Astrocyte (in vitro differentiated cells and primary cell): ENCODE results near the gene NR6A1. TPM values are rescaled to one million over a fixed set of nuclear protein-coding genes. Genes with fewer than 3 reads are reported as not detected.

ENCODE experiments used
- DNase-seq: peaks from one replicate; pipeline ENCODE4 v3.0.0-alpha.2; 2010; ENCODE audit warnings: low read depth
- FAIRE-seq: peaks from 2 replicates; lab custom pipeline; 2011; peaks lifted over from hg19 to GRCh38; lab: Jason Lieb, UNC
- H2AFZ ChIP-seq: 2 replicates; pipeline ENCODE4 v1.6.0; 2012; ENCODE audit warnings: low read depth, low read length, inconsistent platforms
- H3K27ac ChIP-seq: 2 replicates; pipeline ENCODE4 v1.5.1; 2011; ENCODE audit warnings: low read depth, low read length, inconsistent platforms
- H3K27me3 ChIP-seq: 2 replicates; pipeline ENCODE4 v1.6.0; 2011; ENCODE audit warnings: low read length, inconsistent platforms; ENCODE audit not compliant: insufficient read depth
- H3K36me3 ChIP-seq: 2 replicates; pipeline ENCODE4 v1.5.1; 2011; ENCODE audit warnings: low read length, inconsistent platforms; ENCODE audit not compliant: insufficient read depth
- H3K4me1 ChIP-seq: 2 replicates; pipeline ENCODE4 v1.5.1; 2011; ENCODE audit warnings: low read length, inconsistent platforms; ENCODE audit not compliant: insufficient read depth
- H3K4me2 ChIP-seq: 2 replicates; pipeline ENCODE4 v1.6.0; 2012; ENCODE audit warnings: low read length, inconsistent platforms
- H3K4me3 ChIP-seq: 2 replicates; pipeline ENCODE4 v1.5.1; 2011; ENCODE audit warnings: low read depth, mild to moderate bottlenecking, low read length, inconsistent platforms; ENCODE audit not compliant: insufficient read depth
- H3K79me2 ChIP-seq: 2 replicates; pipeline ENCODE4 v1.6.0; 2012; ENCODE audit warnings: mild to moderate bottlenecking, low read length, inconsistent platforms; ENCODE audit not compliant: insufficient read depth
- H3K9ac ChIP-seq: 2 replicates; pipeline ENCODE4 v1.6.0; 2012; ENCODE audit warnings: mild to moderate bottlenecking, low read length, inconsistent platforms
- H3K9me3 ChIP-seq: 2 replicates; pipeline ENCODE4 v1.5.1; 2012; ENCODE audit warnings: low read depth, mild to moderate bottlenecking, low read length, inconsistent platforms; ENCODE audit not compliant: insufficient read depth
- H4K20me1 ChIP-seq: 2 replicates; pipeline ENCODE4 v1.6.0; 2012; ENCODE audit warnings: low read length, inconsistent platforms; ENCODE audit not compliant: insufficient read depth
- H3K27ac Mint-ChIP-seq: one replicate; pipeline ENCODE4 v1.8.0; 2021; ENCODE audit warnings: mild to moderate bottlenecking, mixed read lengths; ENCODE audit not compliant: unreplicated experiment
- H3K27me3 Mint-ChIP-seq: one replicate; pipeline ENCODE4 v1.8.0; 2021; ENCODE audit warnings: low read depth, mixed read lengths; ENCODE audit not compliant: unreplicated experiment
- H3K36me3 Mint-ChIP-seq: one replicate; pipeline ENCODE4 v1.8.0; 2021; ENCODE audit warnings: low read depth, mixed read lengths; ENCODE audit not compliant: unreplicated experiment
- H3K4me1 Mint-ChIP-seq: one replicate; pipeline ENCODE4 v1.8.0; 2021; ENCODE audit warnings: low read depth, mixed read lengths; ENCODE audit not compliant: unreplicated experiment
- H3K4me3 Mint-ChIP-seq: one replicate; pipeline ENCODE4 v1.8.0; 2021; ENCODE audit warnings: mild to moderate bottlenecking, moderate library complexity, mixed read lengths; ENCODE audit not compliant: unreplicated experiment
- H3K9me3 Mint-ChIP-seq: one replicate; pipeline ENCODE4 v1.8.0; 2021; ENCODE audit warnings: mild to moderate bottlenecking, mixed read lengths; ENCODE audit not compliant: unreplicated experiment
- EZH2 ChIP-seq: IDR thresholded peaks from 2 replicates; pipeline ENCODE4 v1.6.1; 2012; ENCODE audit warnings: mild to moderate bottlenecking, low read length, inconsistent platforms; ENCODE audit not compliant: insufficient read depth
- total RNA-seq: library from RNA; stranded (reverse); gene quantifications from 2 replicates; pipeline ENCODE4 v1.2.1, GENCODE V29; 2021
- TF ChIP-seq, protein P1 (sequence below): IDR thresholded peaks from 2 replicates; pipeline ENCODE4 v1.5.1; 2011; ENCODE audit warnings: low read depth, mild to moderate bottlenecking, inconsistent platforms, low read length, moderate library complexity; ENCODE audit not compliant: insufficient read depth

The NR6A1 gene
- total RNA-seq, 1 donor from 2014 or later: 20.8 TPM

DNA sequence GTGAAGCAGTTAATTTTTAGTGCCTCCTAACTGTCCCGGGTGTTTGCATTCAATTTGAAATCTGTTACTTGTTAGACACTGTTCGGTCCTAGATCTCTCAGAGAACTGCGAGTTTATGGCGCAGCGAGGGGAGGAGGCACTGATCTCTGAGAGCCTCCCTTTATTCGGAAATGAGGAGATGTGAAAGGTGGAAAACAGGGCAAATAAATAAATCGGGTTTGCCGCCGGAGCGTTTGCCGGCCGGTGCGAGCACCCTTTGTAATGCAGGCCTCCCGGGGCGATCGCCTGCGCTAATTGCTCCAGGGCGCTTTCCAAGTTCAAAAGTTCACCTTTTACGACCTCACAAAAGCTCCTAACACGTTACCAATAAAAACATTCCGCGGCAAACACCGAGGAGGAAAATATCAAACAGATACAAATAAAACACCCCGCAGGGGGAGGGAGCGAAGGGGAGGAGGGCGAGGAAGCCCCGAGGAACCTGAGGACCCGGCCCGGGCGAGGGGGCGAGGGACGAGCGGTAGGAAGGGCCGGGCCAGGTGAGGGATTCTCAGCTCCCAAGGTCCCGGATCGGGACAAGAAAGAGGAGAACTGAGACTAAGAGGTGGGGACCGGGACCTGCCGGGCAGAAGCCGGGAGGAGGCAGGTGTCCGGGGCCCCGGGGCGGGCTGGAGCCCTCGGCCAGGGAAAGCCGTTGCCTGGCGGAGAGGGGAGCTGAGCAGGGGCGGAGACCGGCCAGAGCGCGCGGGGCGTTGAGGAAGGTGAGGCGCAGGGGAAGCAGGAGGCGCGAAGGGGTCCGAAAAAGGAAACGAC is 1.4 kb downstream of the NR6A1 start:
- Histone ChIP-seq H3K27me3 (peaks cover 49% of the 10 kb centered on the region), H3K9ac (peak overlapping the region; percentile 45), H3K4me3 (peak overlapping the region; percentile 60), H3K36me3 (no peaks in the 10 kb centered on the region), H3K9me3 (no peaks in the 10 kb centered on the region), H4K20me1 (peaks cover 22% of the 10 kb centered on the region), H3K4me2 (peak overlapping the region; percentile 85), H3K4me1 (peaks cover 11% of the 10 kb centered on the region), H3K79me2 (no peaks in the 10 kb centered on the region), H2AFZ (peak overlapping the region; percentile 32), H3K27ac (no peak overlapping the region)
- no peaks in the 10 kb centered on the region for H3K27me3 Mint-ChIP-seq
- DNase-seq: no peak
- TF ChIP-seq EZH2: peak; percentile 99
- TF ChIP-seq, protein P1, sequence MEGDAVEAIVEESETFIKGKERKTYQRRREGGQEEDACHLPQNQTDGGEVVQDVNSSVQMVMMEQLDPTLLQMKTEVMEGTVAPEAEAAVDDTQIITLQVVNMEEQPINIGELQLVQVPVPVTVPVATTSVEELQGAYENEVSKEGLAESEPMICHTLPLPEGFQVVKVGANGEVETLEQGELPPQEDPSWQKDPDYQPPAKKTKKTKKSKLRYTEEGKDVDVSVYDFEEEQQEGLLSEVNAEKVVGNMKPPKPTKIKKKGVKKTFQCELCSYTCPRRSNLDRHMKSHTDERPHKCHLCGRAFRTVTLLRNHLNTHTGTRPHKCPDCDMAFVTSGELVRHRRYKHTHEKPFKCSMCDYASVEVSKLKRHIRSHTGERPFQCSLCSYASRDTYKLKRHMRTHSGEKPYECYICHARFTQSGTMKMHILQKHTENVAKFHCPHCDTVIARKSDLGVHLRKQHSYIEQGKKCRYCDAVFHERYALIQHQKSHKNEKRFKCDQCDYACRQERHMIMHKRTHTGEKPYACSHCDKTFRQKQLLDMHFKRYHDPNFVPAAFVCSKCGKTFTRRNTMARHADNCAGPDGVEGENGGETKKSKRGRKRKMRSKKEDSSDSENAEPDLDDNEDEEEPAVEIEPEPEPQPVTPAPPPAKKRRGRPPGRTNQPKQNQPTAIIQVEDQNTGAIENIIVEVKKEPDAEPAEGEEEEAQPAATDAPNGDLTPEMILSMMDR: no peak
- peak overlapping the region; percentile 94 for H3K27ac Mint-ChIP-seq
- no peaks in the 10 kb centered on the region for H3K36me3 Mint-ChIP-seq
- no peaks in the 10 kb centered on the region for H3K9me3 Mint-ChIP-seq
- H3K4me1 Mint-ChIP-seq: peaks cover 40% of the 10 kb centered on the region
- no peak for FAIRE-seq
- peak overlapping the region; percentile 92 for H3K4me3 Mint-ChIP-seq

DNA sequence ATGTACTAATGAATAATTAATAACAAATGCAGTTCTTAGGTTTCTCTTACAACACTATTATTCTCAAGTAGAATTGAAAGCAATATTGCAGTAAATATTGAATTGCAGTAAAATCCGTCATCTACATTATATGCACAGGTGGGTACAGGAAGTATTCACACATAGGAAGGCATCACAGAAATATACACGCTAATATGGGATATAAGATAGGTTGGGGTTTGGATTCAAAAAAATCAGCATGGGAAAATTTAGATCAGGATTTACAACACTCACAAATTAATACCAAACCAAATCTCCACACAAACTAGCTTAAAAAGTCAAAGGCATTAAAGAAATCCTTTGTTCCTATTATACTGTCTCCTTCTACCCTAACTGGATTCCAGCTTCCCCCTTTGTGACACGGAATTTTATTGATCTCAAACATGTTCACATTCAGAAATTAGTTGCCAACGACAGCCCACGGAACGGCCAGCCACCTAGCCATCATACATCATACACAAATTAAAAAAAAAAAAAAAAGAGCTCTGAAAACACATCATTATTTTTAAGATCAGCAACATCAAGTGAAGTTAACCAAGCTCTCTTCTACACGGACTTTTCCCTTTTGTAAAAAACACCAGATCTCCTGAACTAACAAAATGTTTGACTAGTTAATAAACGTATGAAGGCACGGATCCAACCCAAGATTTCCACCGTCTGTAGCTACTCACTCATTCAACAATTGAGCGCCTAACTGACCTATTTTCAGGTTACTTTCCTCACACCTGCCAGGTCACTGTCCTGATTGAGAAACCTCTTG is 2.2 kb downstream of the NR6A1 start:
- Mint-ChIP-seq H3K4me1 (peaks cover 37% of the 10 kb centered on the region), H3K27me3 (no peaks in the 10 kb centered on the region), H3K27ac (peak overlapping the region; percentile 94), H3K36me3 (no peaks in the 10 kb centered on the region), H3K9me3 (no peaks in the 10 kb centered on the region), H3K4me3 (peak overlapping the region; percentile 92)
- Histone ChIP-seq H3K36me3 (no peaks in the 10 kb centered on the region), H3K4me2 (peak overlapping the region; percentile 85), H3K27ac (no peak overlapping the region), H3K4me3 (no peak overlapping the region), H3K27me3 (peaks cover 49% of the 10 kb centered on the region), H4K20me1 (peaks cover 22% of the 10 kb centered on the region), H2AFZ (no peak overlapping the region), H3K79me2 (no peaks in the 10 kb centered on the region), H3K4me1 (peaks cover 11% of the 10 kb centered on the region), H3K9ac (no peak overlapping the region), H3K9me3 (no peaks in the 10 kb centered on the region)
- no peak for FAIRE-seq
- DNase-seq: no peak
- no peak for TF ChIP-seq EZH2
- TF ChIP-seq, protein P1: no peak
